ENCODE results near the gene PRTN3.

PRTN3 gene

GRCh38 chr19:804419-805165 is 36.2 kb upstream of the PRTN3 start:
- no peak overlapping the region for H3K4me3 ChIP-seq (replicated peaks in 1 of 2; ENCODE audit: low read depth in 2 of 2, low read length in 2 of 2)
- no peak for DNase-seq (ENCODE audit: low read depth in 2 of 2)
- no peak for TF ChIP-seq CTCF (IDR thresholded peaks at IDR 0.05; ENCODE audit: low read depth, low read length)

GRCh38 chr19:805166-805551 is 35.6 kb upstream of the PRTN3 start:
- no peak for TF ChIP-seq CTCF (IDR thresholded peaks at IDR 0.05; ENCODE audit: low read depth, low read length)
- H3K4me3 ChIP-seq (replicated peaks in 1 of 2; ENCODE audit: low read depth in 2 of 2, low read length in 2 of 2) = no peak overlapping the region
- no peak for DNase-seq (ENCODE audit: low read depth in 2 of 2)

- DNase-seq (ENCODE audit: low read depth in 2 of 2) = no peak
Measured at GRCh38 chr19:805600-806550, 34.9 kb upstream of the PRTN3 start.

GRCh38 chr19:806815-807421 is 33.9 kb upstream of the PRTN3 start:
- H3K4me3 ChIP-seq (replicated peaks in 1 of 2; ENCODE audit: low read depth in 2 of 2, low read length in 2 of 2) = no peak overlapping the region
- DNase-seq (ENCODE audit: low read depth in 2 of 2) = no peak
- TF ChIP-seq CTCF (IDR thresholded peaks at IDR 0.05; ENCODE audit: low read depth, low read length) = no peak

More at GRCh38 chr19:805600-806550, 34.9 kb upstream of the PRTN3 start:
- H3K4me3 ChIP-seq (replicated peaks in 1 of 2; ENCODE audit: low read depth in 2 of 2, low read length in 2 of 2) = no peak overlapping the region
- no peak for TF ChIP-seq CTCF (IDR thresholded peaks at IDR 0.05; ENCODE audit: low read depth, low read length)

GRCh38 chr19:807627-808422 is 33.0 kb upstream of the PRTN3 start:
- H3K4me3 ChIP-seq (replicated peaks in 1 of 2; ENCODE audit: low read depth in 2 of 2, low read length in 2 of 2) = no peak overlapping the region
- no peak for TF ChIP-seq CTCF (IDR thresholded peaks at IDR 0.05; ENCODE audit: low read depth, low read length)
- DNase-seq (ENCODE audit: low read depth in 2 of 2) = no peak

GRCh38 chr19:808423-808775 is 32.4 kb upstream of the PRTN3 start:
- no peak for TF ChIP-seq CTCF (IDR thresholded peaks at IDR 0.05; ENCODE audit: low read depth, low read length)
- DNase-seq (ENCODE audit: low read depth in 2 of 2) = no peak
- no peak overlapping the region for H3K4me3 ChIP-seq (replicated peaks in 1 of 2; ENCODE audit: low read depth in 2 of 2, low read length in 2 of 2)

Data from cardiac fibroblast (primary cell).